NCI-H2107 (cell line): Measurements from ENCODE around the gene CKLF.

Source experiments
- DNase-seq: peaks from one replicate; lab custom pipeline; 2025; lab: John Stamatoyannopoulos, UW

Gene CKLF

GRCh38 chr16:66517586-66518263, 34.7 kb upstream of the CKLF start:
- no peak for DNase-seq

DNA sequence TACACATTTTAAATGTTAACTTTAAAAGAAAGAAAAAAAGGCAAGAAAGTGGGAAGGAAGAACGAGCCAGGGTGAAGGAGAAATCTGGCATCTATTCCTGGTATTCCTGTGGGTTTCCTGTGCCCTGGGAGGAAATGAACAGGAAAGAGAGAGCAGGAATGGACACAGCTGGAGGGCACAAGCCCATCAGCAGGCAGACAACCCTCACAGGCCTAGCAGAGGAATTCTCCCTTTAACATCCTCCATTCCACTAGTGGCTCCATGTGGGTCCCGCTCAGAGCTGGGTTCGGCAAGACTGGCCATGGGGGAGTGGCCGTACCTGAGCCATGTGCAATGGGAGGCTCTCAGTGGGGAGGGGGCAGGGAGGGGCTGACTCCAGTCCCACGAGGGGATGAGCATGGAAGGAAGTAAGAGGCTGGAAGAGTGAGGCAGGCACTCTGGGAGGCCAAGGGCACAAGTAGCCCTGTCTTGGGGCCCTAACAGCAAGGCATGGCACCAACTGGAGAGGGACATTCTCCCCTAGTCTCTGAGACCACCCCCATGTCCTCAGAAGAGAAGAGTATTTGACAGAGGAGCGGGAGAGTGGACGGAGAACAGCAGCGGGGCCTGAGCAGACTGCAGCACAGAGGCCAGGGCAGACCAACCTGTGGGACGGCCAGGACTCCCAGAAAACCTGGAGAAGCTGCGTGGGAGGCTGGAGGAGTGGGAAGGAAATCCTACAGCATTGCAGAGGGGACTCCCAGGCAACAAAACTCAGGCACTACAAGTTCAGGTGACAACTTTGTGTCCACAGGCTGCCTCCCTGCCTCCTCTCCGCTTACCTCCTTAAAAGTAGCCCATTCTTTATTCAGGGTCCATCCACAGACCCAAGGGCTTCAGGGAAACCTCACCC, 32.6 kb upstream of the CKLF start:
- no peak for DNase-seq

DNA sequence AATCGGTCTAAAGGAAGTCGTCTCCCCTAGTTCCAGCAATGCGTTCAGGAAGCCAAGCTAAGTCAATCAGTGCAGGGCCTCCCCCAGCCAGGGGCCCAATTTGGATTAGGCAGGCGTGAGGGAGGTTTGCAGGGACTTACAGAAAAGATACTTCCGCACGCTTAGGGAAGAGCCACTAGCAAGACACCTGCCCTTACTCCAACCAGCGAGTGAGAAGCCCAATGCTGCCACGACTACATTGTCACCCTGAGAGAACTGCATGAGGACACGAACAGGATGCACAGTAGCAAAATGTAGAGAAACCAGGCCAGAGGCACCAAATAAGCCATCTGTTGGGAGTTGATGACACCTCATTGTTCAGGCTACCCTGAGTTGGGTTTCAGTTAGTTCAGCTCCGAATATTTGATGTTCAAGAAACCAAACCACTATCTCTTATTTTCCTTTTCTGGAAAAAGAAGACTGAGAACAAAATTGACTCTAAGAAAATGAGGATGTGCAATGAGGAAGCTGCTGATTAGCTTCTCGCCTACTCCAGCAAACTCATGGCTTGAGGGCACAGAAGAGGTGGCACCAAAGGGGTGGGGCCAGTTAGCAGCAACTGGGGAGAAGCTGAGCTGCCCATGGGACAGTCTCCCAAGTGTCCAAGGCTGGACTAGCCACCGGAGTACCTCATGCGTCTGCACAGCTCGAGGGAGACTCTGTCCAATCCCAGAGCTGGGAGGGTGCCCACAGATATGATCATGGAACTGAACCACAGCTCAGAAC, 31.8 kb upstream of the CKLF start:
- no peak for DNase-seq

GRCh38 chr16:66521252-66521713, 31.1 kb upstream of the CKLF start:
- DNase-seq: no peak

DNA sequence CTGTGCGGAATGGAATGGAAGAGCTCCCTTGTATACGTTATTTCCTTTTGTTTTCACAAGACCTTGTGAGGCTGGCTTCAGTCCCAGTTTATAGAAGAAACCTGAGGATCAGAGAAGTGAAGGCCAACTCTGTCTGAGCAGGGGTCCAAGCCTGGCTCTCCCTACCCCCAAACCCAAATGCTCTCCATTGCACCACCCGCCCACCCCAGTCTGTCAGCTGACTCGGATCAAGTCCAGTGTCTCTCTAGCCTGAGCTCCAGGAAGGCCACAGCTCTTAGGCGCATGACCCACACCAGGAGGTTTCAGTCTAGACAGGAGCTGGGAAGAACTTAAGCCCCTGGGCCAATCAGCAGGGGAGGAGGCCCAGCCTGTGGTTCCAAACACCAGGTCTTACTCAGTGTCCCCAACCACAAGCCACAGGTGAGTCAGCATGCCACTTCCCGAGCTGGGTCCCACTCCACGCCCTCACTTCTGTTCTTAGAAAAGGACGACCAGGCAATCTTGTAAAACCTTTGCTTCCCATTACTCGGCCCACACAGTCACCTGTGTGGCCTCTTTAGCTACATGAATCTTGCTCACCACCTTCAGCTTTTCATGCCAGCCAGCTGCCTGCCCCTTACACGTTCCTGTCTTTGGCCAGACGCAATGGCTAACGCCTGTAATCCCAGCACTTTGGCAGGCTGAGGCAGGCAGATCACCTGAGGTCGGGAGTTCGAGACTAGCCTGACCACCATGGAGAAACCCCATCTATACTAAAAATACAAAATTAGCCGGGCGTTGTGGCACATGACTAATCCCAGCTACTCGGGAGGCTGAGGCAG, 30.2 kb upstream of the CKLF start:
- DNase-seq: no peak

DNA sequence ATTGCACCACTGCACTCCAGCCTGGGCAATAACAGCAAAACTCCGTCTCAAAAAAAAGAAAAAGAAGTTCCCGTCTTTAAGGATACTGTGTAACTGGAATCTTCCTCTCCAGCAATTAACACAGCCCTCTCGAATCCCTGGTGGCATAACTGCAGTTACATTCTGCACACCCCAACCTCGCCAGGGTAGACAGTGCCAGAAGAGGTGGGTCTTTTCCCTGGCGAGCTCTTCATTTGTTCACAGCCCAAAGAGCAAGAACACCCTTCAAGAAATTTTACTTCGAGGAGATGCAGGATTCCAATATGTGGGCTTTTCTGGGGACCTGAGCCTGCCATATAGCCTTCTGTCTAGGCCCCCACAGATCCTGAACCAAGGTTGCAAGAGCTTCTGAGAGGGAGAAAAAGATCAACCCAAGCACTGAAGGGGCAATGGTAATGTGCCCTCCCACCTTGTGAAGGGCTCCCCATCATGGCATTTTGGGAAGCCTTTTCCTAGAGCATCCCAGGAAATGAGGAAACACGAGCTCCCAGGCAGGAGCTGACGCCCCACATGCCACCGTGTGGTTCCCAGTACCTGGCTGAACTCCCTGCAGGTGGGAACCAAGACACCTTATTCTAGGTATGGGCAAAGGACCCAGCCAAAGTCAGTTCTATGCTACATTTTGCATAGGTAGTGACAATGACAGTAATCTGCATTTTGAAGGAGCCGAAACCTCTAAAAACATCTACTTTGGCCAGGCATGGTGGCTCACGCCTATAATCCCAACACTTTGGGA, 29.4 kb upstream of the CKLF start:
- DNase-seq: no peak

DNA sequence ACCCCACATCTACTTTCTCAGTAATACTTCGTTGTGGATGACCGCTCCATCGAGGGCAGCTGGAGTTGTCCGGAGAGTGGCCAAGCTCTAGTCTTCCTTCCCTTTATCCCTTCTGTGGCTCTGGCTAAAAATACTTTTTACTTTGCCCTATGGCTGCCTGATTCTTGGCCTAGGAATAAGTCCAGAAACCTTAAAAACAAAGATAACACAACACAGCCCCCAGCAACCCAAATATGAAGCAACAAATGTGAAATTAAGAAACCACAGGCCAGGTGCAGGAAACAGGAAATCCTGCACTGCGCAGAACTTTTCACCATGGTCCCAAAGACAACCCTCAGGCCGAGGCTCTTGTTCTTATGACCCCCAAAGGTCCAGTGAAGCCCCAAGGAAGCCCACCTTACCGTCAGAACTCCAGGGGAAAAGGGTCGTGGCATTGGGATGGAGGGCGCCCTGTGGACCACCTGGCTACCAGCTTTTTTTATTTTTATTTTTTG, 28.5 kb upstream of the CKLF start:
- no peak for DNase-seq

DNA sequence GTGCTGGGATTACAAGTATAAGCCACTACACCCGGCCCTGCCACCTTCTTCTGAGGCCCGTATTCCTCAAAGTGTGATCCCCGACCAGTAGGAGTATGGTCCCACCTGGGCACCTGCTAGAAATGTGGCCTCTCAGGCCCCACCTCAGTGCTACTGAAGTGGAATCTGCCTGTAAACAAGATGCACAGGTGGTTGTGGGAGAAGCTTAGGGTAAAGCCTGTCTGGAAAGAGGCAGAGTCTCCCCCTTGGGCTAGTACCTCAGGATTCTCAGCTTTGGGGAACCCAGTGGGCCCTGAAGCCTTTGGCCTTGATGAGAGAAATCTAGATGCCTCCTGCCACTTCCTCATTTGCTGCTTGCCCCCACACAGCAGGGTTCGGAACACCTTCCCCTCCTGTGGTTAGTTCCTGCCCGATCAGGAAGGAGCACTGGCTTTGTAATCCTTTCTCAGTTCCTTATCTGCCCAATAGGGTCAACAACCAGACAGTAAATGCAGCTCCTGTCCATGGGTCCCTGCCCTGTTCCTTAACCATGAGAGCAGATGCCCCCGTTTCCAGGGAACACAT, 27.7 kb upstream of the CKLF start:
- DNase-seq: no peak

DNA sequence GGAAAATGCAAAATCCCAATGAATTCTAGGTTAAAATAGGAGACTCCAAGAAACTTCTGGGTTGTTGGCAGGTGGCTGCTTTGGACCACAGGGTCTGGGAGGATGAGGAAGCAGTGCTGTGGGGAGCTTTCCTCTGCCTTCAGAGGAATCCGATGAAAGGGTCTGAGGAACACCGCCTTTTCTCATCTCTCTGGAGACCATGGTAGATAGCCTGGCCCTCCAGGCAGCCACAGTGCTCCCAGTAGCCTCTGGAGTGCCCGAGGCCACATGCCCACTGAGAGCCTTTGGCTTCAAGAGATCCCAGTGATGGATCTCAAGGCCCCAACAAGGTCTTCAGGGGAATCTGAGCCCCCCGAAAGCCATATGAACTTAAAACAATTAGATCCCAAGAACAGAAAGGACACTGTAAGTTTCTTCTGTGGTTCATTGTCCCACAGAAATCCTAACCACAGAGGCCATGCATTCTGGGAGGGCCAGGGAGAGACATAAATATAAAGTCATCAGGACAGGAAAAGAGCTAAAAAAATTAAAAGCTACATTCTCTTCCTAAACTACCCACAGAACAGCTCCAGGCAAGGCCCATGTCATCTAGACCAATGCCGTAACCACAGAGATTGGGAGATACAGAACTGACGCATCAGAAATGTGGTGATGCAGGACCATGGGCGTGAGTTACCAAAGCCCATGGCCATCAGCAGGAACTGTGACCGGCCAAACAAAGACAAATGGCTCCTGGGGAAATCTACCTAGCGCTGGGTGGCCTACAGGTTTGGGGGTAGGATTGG, 26.8 kb upstream of the CKLF start:
- DNase-seq: no peak

DNA sequence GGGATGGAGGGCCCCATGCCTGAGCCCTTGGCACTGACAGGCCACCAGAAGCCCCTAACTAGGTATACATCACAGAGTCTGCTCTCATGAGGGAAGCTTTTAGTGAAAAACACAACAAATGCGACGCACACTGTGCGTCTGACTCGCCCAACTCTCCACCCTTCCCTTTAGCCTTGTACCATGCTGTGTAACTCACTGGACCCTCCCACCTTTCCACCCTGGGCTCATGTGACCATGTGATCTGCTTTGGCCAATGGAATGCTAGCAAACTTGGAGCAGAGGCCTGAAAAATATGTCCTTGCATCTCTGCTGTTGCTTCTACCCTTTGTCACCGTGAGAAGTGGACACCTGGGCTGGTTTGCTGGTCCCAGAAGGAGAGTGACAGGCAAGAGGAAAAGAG, 24.1 kb upstream of the CKLF start:
- no peak for DNase-seq

DNA sequence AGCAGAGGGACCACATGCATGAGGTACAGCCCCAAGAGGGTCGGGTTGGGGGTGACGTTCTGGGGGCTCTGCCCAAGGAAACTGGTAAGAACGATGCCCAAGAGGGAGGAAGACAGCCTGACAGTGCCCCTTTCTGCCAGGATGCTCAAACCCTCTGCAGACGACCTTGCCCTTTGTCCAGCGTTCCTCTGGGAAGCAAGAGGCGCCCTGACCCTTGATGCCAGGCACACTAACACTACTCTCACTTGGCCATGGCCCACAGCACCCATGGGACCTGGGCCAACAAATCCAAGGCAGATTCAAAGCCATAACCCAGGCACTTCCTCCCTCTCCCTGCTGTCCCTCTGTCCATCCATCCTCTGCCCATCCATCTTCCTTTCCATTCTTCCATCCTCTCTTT, 22.9 kb upstream of the CKLF start:
- DNase-seq: no peak

GRCh38 chr16:66534376-66534799, 18.0 kb upstream of the CKLF start:
- DNase-seq: no peak

DNA sequence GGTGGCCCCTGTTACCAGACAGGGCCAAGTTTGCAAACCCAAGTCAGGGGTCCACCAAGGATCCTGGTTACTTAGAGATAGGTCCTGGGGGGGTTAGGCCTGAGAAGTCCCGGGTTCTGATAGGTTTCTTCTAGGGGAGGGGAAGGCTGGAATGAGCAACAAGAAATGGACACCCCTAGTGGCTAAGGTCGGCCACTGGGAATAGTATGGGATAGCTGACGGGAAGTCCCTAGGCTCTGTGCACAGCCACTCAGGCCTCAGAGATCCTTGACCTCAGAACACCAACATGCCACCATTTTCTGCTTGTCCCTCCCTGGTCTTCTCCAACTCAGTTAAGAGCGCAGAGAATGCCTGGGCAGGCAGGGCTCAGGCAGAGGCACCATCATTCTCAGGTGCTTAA, 15.9 kb upstream of the CKLF start:
- DNase-seq: no peak

GRCh38 chr16:66537236-66537635, 15.1 kb upstream of the CKLF start:
- DNase-seq: no peak

- no peak for DNase-seq
These were observed 13.5 kb upstream of the CKLF start for GRCh38 chr16:66538910-66539309.

DNA sequence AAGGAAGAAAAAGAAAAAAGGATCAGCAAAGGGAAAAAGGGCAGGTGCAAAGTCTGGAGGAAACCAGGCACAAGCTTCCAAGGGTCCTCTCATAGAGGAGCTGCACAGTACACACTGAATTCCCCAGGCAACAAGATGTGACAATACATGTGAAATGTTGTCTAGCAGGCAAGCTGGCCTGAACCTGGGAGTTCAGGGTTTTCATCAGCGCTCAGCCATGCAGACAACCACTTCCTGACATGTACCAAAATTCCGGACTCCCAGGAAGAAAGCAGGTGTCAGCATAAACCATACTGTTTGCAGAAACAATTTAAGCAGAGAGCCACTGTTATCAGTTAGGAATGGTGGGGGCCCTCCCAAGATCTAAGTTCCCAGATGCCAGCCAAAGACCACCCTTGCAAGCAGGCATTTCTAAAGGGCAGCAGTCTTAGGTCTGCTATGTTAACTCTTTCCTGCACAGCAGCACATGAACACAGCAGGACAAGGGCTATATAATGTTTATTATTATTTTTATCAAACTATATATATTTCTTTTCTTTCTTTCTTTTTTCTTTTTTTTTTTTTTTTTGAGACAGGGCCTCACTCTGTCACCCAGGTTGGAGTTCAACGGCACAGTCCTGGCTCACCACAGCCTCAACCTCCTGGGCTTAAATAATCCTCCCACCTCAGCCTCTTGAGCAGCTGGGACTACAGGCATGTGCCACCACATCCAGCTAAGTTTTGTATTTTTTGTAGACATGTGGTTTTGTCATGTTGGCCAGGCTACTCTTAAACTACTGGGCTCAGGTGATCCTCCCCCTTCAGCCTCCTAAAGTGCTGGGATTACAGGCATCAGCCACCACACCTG, 12.5 kb upstream of the CKLF start:
- no peak for DNase-seq

GRCh38 chr16:66541388-66542355, 10.7 kb upstream of the CKLF start:
- no peak for DNase-seq
